Right ventricle myocardium inferior (tissue), 1 donor: ENCODE measurements around the gene STRA8. TPM values are rescaled to one million over a fixed set of nuclear protein-coding genes. Genes with fewer than 3 reads are reported as not detected.

Experiments
- ATAC-seq: fragments of 200-7000 bp; cut with Tn5 transposase; one replicate; pipeline ENCODE4 v1.9.1; 2020; ENCODE audit warnings: mild to moderate bottlenecking, moderate library complexity
- DNase-seq: peaks from one replicate; pipeline ENCODE4 v3.0.0; 2021; ENCODE audit errors: missing footprints
- intact Hi-C: fragments of 100-400 bp; cut with DNase I; formaldehyde crosslinking; loops from one replicate; pipeline ENCODE4 v1.11.0; 2022
- total RNA-seq: library from RNA; stranded (reverse); fragmentation: NEBNext Ultra II Directional; extraction: Animal tissue kit (Norgen Biotek cat#: 25700); gene quantifications from one replicate; pipeline ENCODE4 v1.2.1, GENCODE V29; 2021
- donor health status: DM: no; HTN: yes; CAD: no; lungs with severe emphysema.

The STRA8 gene
- total RNA-seq, 1 donor from 2014 or later: not detected

- no peak for DNase-seq
- ATAC-seq: no peak
- intact Hi-C loops: no loop called here
Observed at GRCh38 chr7:135259702-135260101, 26.1 kb downstream of the STRA8 start.

- intact Hi-C loops: no loop called here
- ATAC-seq (no peak), DNase-seq (no peak)
Observed at GRCh38 chr7:135260470-135260869, 26.8 kb downstream of the STRA8 start.

DNA sequence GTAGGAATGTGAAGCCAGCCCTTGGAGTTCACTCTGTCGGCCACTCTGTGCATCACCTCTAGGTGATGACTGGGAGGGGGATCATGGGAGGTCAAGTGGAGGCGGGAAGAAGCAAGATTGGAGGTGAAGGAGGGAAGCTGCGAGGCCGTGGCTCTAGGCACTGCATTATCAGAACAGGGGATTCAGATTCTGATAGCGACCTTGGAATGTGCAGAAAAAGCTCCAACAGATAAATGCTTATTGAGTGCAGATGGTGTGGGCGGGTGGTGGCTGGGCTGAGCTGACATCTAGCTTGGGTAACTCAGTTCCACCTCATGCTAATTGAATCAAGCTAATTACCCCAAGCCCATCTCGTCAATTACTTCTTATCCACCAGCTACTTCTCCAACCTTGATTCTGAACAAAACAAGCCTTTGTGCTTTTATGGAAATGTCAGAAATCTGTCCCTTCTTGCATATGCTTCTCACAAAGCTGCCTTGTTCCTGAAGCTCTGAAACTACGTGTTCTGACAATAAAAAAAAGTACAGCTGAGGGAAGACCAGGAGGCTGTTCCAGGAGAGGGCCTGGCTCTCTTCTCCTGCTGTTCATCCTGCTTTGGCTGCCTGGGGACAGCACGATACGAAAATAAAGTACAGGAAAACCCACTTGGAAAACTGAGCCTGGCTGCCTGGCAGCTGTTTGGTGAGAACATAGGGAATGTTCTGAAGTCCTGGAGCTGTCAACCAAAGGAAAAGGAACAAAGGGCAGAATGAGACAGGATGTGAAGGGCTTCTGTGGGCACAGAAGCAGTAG is 27.5 kb downstream of the STRA8 start:
- DNase-seq: no peak
- peak; percentile 62 for ATAC-seq

DNA sequence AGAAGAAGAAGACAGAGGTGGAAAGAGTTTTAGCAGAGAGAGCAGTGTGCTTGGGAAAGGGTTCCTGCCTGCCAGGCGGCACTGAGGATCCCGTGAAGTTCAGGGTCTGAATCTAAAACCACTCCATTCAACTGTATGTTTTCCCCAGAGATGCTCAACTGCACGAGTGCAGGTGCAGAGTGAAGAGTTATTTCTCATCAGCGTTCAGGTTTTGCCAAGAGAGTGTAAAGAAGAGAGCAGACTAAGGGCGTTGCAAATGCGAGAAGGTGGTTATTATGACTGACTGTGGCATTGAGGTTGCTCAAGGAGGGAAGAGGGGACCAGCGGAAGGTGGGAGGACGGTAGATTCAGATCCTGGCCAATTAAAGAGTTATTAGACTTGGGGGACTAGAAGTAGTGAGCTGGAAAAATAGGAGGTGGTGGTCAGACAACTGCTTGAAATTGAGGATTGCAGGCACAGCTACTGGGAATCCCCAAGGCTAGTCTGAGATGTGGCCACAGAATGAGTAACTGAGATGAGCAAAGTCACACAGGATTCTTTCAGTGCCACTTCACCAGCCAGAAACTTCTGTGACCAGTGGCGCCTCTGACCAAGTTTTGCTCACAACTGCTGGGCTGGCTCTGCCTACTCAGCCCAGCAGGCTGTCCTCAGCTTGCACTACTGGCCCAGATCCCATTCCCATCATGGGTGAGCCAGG is 29.1 kb downstream of the STRA8 start:
- DNase-seq: no peak
- ATAC-seq: no peak
- intact Hi-C loops: no loop called here

More for the DNA sequence above, 27.5 kb downstream of the STRA8 start:
- intact Hi-C loops: no loop called here

- ATAC-seq (no peak), DNase-seq (no peak)
- intact Hi-C loops: no loop called here
Observed at GRCh38 chr7:135263321-135263970, 29.8 kb downstream of the STRA8 start.

- intact Hi-C loops: no loop called here
- no peak for DNase-seq
- no peak for ATAC-seq
Observed at GRCh38 chr7:135265637-135266036, 32.0 kb downstream of the STRA8 start.

DNA sequence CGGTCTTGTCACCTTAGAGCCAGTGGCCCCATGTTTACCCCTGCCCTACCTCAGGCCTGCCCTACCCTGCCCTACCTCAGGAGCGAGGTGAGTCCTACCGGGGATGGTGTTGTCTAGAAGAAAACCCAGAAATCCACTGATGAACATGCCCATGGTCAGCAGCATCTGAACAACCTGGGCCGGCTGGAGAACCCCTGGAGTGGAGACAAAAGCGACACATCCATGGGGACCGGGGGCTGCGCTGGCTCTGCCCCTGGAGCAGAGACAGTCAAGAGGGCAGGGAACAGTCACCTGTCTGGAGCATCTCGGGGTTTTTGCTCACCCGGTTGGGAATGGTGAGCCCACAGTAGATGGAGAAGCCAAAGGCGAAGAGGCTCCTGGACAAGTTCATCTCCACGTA is 36.3 kb downstream of the STRA8 start:
- DNase-seq (no peak), ATAC-seq (no peak)
- intact Hi-C loops: no loop called here

DNA sequence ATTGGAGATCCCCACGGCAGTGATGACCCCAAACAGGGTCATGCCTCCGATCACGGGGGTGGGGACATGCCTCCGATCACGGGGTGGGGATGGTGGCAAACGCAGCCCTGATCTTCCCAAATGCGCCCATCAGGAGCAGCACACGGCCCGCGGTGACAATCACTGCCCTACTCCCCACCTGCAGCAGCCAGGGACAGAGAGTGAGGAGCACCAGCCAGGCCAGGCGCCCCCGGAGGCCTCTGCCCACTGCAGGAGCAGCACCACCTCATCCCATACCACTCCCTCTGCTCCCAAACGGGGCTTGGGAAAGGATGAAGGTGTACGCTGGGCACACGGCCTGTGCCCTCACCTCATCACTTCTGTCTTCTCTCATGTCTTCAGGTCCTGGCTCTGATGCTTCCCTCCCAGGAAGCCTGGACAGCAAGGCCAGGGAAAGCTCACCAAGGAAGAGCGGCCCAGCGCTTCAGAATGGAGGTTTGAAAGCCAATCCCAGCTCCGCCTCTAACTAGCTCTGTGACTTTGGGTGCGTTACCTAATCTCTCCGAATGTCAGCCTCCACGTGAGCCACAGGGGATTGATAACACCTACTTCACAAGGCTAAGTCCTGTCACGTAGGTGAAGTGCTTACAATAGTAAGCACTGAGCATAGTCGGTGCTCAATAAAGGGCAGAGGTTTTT is 37.1 kb downstream of the STRA8 start:
- DNase-seq (no peak), ATAC-seq (no peak)
- intact Hi-C loops: no loop called here

GRCh38 chr7:135271255-135271615 is 37.6 kb downstream of the STRA8 start:
- DNase-seq (no peak), ATAC-seq (no peak)
- intact Hi-C loops: no loop called here

- ATAC-seq (no peak), DNase-seq (no peak)
- intact Hi-C loops: no loop called here
Observed at GRCh38 chr7:135272303-135272702, 38.7 kb downstream of the STRA8 start.

DNA sequence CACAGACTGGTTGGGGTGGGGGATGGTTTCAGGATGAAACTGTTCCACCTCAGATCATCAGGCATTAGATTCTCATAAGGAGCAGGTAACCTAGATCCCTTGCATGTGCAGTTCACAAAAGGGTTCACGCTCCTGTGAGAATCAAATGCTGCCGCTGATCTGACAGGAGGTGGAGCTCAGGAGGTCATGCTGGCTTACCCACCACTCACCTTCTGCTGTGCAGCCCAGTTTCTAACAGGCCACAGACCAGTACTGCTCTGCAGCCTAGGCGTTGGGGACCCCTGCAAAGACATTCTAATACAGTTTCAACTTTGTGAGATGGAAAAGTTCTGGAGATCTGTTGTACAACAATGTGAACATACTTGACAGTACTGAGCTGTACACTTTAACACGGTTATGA is 39.9 kb downstream of the STRA8 start:
- intact Hi-C loops: no loop called here
- DNase-seq (no peak), ATAC-seq (no peak)

DNA sequence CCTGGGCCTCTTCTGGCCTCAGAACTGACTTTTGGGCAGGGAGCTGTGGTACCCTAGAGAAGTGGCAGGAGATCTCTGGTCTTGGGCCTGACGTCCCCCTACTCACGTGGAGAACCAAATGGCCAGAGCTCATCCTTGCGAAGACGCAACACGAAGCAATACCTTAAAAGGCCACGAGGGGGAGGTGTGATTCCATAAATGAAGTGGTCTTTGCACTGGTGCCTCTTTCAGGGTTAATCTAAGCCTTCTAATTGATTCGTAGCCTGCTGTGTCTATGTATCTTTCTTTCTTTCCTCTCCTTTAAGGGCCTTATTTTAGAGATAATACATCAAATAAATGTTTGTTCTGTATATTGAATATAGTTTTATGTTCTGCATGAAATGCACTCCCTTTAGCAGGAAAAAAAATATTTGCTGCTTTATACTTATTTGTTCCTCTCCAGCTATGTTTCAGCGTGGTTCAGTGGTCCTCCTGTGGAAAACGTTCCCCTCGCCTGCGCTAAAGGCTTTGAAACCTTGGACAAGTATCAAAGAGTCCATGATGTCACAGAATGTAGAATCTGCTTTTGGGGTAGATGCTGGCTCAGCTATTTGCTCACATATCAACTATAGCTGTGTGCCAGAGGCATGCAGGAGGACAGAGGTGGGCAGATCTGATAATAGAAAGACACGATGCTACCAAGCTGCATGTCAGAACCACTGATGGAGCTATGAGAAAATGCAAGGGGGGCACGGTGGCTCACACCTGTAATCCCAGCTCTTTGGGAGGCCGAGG is 41.0 kb downstream of the STRA8 start:
- DNase-seq: no peak
- peak; percentile 59 for ATAC-seq
- intact Hi-C loops: loop anchor here (2.0 kb wide), 1 partner anchor 368 kb away; no protein-coding TSS in a partner anchor

GRCh38 chr7:135275971-135276580 is 42.4 kb downstream of the STRA8 start:
- DNase-seq (no peak), ATAC-seq (no peak)
- intact Hi-C loops: loop anchor here (2.0 kb wide), 1 partner anchor 367 kb away; no protein-coding TSS in a partner anchor

DNA sequence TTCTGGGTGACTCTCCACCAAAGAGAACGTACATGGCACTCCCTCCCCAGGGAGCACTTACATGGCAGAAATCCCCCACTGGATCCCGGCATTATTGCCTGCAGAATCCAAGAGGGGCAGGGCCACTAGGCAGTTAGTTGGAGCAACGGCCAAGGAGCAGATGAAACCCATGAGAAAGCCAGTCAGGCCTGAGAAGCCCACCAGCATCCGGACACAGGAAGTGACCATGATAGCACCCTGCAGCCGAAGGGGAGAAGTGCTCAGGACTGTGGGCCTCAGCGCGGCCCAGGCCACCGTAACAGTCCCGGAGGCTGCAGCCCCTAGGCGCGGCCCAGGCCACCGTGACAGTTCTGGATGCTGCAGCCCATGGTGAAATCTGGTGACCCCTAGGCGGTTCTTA is 43.5 kb downstream of the STRA8 start:
- DNase-seq (no peak), ATAC-seq (no peak)
- intact Hi-C loops: no loop called here

DNA sequence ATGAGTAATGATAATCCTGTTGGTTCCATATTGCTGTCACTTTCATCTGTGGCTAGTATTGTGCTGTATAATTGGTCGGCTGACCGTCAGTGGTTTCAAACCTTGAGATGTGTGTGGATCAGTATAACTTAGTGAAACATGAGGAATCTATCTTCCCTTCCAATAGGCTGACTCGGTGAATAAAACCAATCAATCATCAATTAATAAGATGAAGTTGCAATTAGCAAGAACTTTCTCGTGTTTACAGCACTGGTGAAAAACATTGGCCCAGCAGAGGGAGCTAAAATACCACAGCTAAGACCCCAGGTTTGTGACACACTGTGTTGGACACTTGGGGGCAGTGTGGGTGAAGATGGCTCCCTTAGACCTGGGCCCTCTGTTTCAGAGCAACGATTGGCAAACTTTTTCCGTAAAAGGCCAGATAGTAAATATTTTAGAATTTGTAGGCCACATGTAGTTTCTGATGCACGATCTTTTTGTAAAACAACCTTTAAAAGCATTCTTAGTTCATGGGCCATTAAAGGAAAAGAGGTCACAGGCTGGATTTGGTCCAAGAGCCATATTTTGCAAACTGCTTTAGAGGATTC is 47.8 kb downstream of the STRA8 start:
- intact Hi-C loops: loop anchor here (1.0 to 2.0 kb wide), 4 partner anchors 61 to 364 kb away; partner anchors contain the start of gene CNOT4
- ATAC-seq (peak; percentile 94), DNase-seq (no peak)

- intact Hi-C loops: no loop called here
- no peak for DNase-seq
- ATAC-seq: no peak
Observed at GRCh38 chr7:135282561-135283254, 49.1 kb downstream of the STRA8 start.

DNA sequence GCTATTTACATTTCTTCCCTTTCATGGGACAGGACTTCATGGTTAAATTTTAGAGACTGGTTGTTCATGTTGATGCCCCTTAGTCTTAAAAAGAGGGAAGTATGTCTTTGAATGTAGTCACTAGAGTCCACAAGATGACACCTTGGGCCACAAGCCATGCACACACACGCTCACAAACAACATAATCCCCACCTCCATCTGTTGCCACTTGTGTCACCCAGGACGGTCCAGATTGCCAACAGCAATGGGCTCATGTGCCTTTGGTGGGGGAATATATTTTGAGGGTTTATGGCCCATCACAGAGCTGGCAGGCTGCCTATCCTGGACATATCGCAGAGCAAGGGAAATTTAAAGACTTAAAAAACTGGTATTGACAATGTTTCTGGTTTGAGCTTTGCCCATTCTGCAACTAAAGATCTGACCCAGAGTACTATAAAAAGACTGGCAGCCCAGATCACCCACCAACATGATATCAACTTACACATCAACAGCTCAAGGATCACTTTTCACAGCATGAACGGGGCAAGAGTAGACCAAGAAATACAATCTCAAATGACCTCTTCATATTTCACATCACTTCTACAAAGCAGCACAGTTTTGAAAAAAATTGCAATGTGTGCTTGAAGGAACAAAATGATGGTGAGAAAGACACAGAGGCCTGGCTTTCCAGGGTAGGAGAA is 50.5 kb downstream of the STRA8 start:
- intact Hi-C loops: no loop called here
- ATAC-seq: no peak
- no peak for DNase-seq
